Peyer's patch (tissue), 4 donors: ENCODE data around the gene KAZN. TPM values are rescaled to one million over a fixed set of nuclear protein-coding genes. Genes with fewer than 3 reads are reported as not detected.

Experiments used
- DNase-seq, 3 donors: peaks; one replicate each; pipeline ENCODE4 v3.0.0-alpha.2; 2017 to 2019
- H3K27ac ChIP-seq, 4 donors: fragments of 200-600 bp; sonication (generic); one replicate each; pipeline ENCODE4 v1.5.1; 2016 to 2019
- H3K27me3 ChIP-seq, 2 donors: fragments of 200-600 bp; sonication (generic); one replicate each; pipeline ENCODE4 v1.5.1; 2019
- H3K36me3 ChIP-seq, 3 donors: fragments of 200-600 bp; sonication (generic); one replicate each; pipeline ENCODE4 v1.5.1; 2016 to 2019
- H3K4me1 ChIP-seq, 4 donors: fragments of 200-600 bp; sonication (generic); one replicate each; pipeline ENCODE4 v1.5.1; 2016 to 2019
- H3K4me3 ChIP-seq, 4 donors: fragments of 200-600 bp; sonication (generic); 1 replicate in 3 of 4; 2 replicates in 1 of 4; pipeline ENCODE4 v1.5.1; 2016 to 2019; ENCODE audit warnings: mild to moderate bottlenecking in 1 of 4
- H3K9me3 ChIP-seq, 4 donors: fragments of 200-600 bp; sonication (generic); one replicate each; pipeline ENCODE4 v1.5.1; 2016 to 2019; ENCODE audit warnings: mild to moderate bottlenecking in 1 of 4
- CTCF ChIP-seq, 6 experiments: fragments of 450-650 bp in 4 of 6; fragments of 200-600 bp in 2 of 6; sonication (generic) in 1 of 6; IDR thresholded peaks; one replicate each; pipeline ENCODE4 v1.5.1; 2017 to 2019; ENCODE audit warnings: antibody characterized with exemption in 6 of 6, mild to moderate bottlenecking in 3 of 6, moderate library complexity in 1 of 6
- POLR2A ChIP-seq, 2 donors: fragments of 450-650 bp; IDR thresholded peaks; one replicate each; pipeline ENCODE4 v1.5.1; 2017; ENCODE audit warnings: antibody characterized with exemption in 2 of 2, mild to moderate bottlenecking in 2 of 2, moderate library complexity in 2 of 2
- total RNA-seq, 4 donors: library from RNA; depleted of rRNA; stranded (reverse); fragments of >200 nt; gene quantifications; one replicate each; pipeline ENCODE4 v1.1.0, GENCODE V29; 2016

KAZN gene
- total RNA-seq, 4 donors from 2014 or later: 14.9 to 25.5 (median 21.7) TPM

DNA sequence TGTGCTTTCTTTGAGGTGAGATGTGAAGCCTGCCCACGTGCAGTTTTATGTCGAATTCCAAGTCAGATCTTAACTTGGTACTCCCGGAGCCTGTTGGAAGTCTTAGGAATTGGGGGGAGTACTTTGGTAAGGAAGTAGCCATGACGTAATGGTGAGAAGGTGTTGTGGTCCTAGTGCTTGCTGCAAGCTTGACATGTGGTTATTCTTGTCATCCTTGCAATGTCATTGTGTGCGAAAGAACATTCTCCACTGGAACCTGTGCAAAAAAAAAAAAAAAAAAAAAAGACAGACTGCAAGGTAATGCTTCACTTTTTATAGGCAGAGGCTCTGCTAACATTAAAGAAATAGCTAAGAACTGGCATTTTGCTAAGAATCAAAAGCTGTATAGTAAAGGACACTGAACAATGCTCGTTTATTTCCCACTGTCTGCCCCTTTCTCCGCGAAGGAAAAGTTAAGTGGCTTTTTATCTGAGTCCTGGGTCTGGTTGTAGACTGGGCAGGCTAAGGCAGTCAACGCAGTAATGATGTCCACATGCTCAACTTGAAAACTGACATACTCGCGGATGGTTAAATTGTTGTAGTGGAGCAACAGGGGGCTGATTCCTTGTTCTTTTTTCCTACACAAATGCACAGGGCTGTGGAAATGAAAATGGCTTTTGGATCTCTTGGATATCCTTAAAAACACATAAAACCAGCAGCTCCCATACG, 2.1 kb downstream of the KAZN start:
- Histone ChIP-seq H3K9me3 (no peaks in the 10 kb centered on the region), H3K27me3 (peaks cover 0 to 15% of the 10 kb centered on the region in 2 donors), H3K4me1 (peaks cover 0 to 15% (median 0%) of the 10 kb centered on the region in 4 donors), H3K36me3 (no peaks in the 10 kb centered on the region), H3K27ac (no peak overlapping the region), H3K4me3 (no peak overlapping the region)
- no peak for TF ChIP-seq CTCF (IDR thresholded peaks at IDR 0.05)
- no peak for TF ChIP-seq POLR2A (IDR thresholded peaks at IDR 0.05)
- no peak for DNase-seq

DNA sequence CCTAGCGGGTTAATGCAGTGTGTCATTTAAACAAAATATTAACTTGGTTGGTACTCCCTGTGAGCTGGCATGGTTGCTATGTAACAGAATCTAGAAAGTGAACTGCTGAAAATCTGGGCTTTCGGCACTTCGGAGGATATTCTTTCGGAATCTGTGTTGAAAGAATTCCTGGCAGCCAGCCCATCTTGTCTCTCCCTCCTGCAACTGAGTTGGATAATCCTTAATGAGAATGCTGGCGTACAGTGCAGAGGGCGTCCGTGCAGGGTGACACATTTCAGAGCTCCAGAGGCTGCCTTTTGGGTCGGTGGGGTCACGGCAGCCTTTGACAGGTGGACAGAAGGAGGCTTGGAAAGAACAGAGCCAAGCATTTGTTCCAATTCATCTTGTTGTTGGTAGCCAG, 3.7 kb downstream of the KAZN start:
- H3K9me3 ChIP-seq: no peaks in the 10 kb centered on the region
- peaks cover 0 to 15% of the 10 kb centered on the region in 2 donors for H3K27me3 ChIP-seq
- H3K36me3 ChIP-seq: no peaks in the 10 kb centered on the region
- no peak overlapping the region for H3K4me3 ChIP-seq
- peaks cover 0 to 15% (median 0%) of the 10 kb centered on the region in 4 donors for H3K4me1 ChIP-seq
- H3K27ac ChIP-seq: no peak overlapping the region
- TF ChIP-seq CTCF (IDR thresholded peaks at IDR 0.05): no peak
- no peak for TF ChIP-seq POLR2A (IDR thresholded peaks at IDR 0.05)
- peak in 1 of 3 donors; percentile 63 for DNase-seq

DNA sequence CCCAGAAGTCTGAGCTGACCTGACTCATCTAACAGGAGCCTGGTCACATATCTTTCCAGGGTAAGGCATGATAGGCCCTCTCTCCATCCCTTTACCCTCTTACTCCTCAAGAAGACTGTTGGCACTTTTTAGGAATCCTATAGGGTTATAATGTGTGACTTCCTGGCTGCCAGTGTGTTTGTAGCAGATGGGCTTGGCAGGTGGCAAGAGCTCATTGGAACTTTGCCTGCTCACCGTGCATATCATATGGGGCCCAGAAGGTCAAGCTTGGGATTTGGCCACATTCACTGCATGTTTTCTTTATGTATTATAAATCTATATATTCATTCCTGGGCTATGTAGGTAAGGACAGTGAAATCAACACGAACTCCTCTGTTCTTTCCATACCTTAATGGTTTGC, 5.2 kb downstream of the KAZN start:
- Histone ChIP-seq H3K36me3 (no peaks in the 10 kb centered on the region), H3K4me1 (peaks cover 0 to 10% (median 0%) of the 10 kb centered on the region in 4 donors), H3K27ac (no peak overlapping the region), H3K27me3 (peaks cover 0 to 7% of the 10 kb centered on the region in 2 donors), H3K4me3 (no peak overlapping the region), H3K9me3 (no peaks in the 10 kb centered on the region)
- DNase-seq: no peak
- TF ChIP-seq POLR2A (IDR thresholded peaks at IDR 0.05): no peak
- no peak for TF ChIP-seq CTCF (IDR thresholded peaks at IDR 0.05)

- no peak for TF ChIP-seq CTCF (IDR thresholded peaks at IDR 0.05)
- no peak for TF ChIP-seq POLR2A (IDR thresholded peaks at IDR 0.05)
- DNase-seq: no peak
- Histone ChIP-seq H3K4me3 (no peak overlapping the region), H3K27ac (no peak overlapping the region), H3K36me3 (no peaks in the 10 kb centered on the region), H3K27me3 (no peaks in the 10 kb centered on the region), H3K4me1 (peaks cover 0 to 2% (median 0%) of the 10 kb centered on the region in 4 donors), H3K9me3 (no peaks in the 10 kb centered on the region)
Measured at GRCh38 chr1:14604414-14604813, 5.9 kb downstream of the KAZN start.

DNA sequence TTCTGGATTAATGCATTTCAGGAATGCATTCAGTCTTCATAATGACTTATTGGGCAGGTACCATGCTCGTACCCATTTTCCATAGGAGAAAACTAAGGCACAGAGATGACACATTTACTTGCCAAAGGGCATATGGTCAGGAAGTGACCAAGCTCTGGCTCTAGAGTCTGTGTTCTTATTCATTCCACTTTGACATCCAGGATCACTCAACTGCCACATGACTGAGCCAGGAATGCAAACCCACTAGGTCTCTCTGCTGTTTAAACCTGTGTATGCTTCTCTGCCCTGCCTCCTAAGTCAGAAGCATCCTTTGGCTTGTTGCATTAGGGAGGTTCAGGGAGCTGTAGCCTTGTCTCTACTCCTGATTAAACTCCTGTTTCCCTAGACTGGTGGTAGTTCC, 7.5 kb downstream of the KAZN start:
- no peaks in the 10 kb centered on the region for H3K36me3 ChIP-seq
- TF ChIP-seq POLR2A (IDR thresholded peaks at IDR 0.05): no peak
- TF ChIP-seq CTCF (IDR thresholded peaks at IDR 0.05): no peak
- no peak overlapping the region for H3K27ac ChIP-seq
- DNase-seq: no peak
- H3K4me1 ChIP-seq: no peaks in the 10 kb centered on the region
- H3K4me3 ChIP-seq: no peak overlapping the region
- H3K9me3 ChIP-seq: no peaks in the 10 kb centered on the region
- H3K27me3 ChIP-seq: no peaks in the 10 kb centered on the region
